Activated T-cell treated with anti-CD3 and anti-CD28 coated beads for 4 hours (primary cell): ENCODE data around the gene PPM1D.

Source experiments
- DNase-seq: peaks from one replicate; pipeline ENCODE4 v3.0.0-alpha.2; 2020

Gene PPM1D

DNA sequence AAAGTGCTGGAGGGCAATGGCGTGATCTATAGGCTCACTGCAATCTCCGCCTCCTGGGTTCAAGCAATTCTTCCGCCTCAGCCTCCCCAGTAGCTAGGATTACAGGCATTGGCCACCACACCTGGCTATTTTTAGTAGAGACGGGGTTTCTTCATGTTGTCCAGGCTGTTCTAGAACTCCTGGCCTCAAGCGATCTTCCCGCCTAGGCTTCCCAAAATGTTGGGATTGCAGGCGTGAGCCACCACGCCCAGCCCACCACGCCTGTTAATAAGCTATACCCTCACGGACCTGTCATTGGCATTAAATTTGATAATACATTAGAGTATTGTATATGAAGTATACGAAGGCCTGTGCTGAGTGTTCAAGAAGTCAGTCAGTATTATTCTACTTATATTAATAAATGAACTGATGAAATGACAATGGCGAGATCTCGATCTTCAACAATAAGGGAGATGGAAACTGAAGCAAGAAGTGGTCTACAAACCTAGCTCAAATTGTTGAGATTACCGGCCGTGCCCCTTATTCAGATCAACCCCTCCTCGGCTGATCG, 76.8 kb downstream of the PPM1D start:
- DNase-seq = no peak

DNA sequence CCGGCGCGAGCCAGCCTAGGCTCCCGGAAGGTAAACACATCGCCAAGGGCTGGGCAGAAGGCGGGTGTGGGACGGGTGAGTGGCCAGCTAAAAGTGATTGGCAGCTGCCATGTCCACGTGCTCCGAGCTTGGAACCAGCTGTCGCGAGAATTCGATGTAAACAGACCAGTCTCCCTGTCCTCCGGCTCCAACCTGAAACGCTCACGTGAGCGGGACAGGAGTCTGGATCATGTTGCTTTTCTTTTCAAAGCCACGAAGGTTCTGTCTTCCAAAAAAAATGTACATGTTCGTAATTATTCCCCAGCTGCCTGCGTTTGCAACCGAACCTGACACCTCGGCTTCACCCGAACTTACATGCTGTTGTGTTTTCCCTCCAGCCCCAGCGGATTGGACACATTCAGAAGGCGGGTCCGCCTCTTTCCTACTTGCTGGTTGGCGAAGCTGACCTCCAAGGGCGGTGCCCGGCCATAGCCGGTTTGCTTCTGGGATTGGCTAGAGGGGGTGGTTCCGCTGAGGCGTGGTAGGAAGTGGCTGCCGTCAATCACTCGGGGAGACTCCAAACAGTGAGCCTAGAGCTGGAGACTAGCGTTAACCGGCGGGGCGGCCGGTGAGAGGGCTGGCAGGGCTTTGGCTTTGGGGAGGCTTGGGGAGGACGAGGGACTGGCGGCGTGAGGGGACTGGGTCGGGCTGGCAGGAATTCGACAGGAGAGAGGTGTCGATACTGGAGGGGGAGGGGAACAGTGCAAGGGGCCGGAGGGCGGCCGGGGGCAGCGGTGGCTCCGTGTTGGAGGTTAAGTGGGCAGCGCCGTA, 77.5 kb downstream of the PPM1D start, which contains the start of gene BCAS3:
Gene BCAS3 (plus strand): TSS at position 544 of the 810 bp plus-strand sequence.
- DNase-seq = peak; percentile 92

DNA sequence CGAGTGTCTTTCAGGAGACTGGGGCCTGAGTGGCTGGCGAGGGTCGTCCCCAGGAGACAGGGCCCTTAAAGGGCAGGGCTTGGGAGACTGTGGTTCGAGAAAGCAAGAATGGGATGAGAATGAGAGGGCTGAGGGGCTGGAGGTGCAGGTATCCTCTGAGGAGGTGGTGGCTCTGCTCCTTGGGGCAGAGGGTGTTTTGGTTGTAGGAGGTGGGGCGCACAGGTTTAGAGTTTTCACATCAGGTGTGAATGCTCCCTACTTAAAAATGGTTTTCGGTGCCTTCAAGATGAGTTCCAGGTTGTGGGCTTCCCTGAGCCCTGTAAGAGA, 78.1 kb downstream of the PPM1D start:
- DNase-seq = no peak

DNA sequence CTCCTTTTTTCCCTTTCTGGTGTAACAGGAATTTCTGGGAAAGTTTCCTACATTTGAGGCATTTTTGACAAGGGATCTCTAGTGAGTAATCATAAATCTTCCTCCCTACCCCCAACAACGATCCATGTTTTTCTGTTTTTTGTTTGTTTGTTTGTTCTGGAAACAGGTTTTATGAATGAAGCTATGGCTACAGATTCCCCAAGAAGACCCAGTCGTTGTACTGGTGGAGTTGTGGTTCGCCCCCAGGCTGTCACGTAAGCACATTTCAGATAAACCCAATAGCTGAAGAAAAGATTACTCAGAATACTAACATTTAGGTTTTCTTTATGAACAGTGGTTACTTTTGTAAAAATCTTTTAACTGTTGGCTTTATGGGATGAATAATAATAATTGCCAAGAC, 79.3 kb downstream of the PPM1D start:
- DNase-seq = no peak

DNA sequence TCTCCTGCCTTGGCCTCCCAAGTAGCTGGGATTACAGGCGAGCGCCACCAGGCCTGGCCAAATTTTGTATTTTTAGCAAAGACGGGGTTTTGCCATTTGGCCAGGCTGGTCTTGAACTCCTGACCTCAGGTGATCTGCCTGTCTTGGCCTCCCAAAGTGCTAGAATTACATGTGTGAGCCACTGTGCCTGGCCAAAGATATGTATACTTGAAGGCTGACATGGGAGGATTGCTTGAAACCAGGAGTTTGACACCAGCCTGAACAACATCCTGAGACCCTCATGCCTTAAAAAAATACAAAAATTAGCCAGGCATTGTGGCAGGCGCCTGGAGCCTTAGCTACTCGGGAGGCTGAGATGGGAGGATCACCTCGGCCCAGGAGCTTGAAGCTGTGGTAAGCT, 80.8 kb downstream of the PPM1D start:
- no peak for DNase-seq

- no peak for DNase-seq
Observed at GRCh38 chr17:60685437-60685836, 85.4 kb downstream of the PPM1D start.

GRCh38 chr17:60695960-60696359, 96.0 kb downstream of the PPM1D start:
- no peak for DNase-seq

DNA sequence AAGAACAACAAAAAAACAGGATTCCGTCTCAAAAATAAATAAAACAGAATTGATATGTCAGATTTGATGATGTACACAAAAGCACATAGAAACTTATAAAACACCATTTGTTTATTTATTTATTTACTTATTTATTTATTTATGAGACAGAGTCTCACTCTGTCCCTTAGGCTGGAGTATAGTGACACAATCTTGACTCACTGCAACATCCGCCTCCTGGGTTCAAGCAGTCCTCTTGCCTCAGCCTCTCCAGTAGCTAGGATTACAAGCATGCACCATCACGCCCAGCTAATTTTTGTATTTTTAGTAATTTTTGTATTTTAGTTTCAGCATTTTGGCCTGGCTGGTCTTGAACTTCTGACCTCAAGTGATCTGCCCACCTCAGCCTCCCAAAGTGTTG, 99.1 kb downstream of the PPM1D start:
- DNase-seq = no peak

DNA sequence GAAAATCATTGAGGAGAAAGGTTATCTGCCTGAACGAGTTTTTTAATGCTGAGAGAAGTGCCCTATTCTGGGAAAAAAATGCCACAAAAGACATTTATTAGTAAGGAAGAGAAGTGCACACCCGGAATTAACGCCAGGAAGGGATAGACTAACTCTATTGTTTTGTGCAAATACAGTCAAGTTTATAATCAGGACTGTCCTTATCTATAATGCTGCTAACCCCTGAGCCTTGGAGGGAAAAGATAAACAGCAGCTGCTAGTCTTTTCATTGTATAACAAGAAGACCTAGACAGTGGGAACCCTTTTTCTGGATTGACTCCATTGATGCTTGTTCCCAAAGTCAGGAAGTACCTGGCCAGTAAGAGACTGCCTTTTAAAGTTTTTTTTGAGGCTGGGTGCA, 104.2 kb downstream of the PPM1D start:
- no peak for DNase-seq

GRCh38 chr17:60712675-60713074, 112.7 kb downstream of the PPM1D start:
- no peak for DNase-seq

DNA sequence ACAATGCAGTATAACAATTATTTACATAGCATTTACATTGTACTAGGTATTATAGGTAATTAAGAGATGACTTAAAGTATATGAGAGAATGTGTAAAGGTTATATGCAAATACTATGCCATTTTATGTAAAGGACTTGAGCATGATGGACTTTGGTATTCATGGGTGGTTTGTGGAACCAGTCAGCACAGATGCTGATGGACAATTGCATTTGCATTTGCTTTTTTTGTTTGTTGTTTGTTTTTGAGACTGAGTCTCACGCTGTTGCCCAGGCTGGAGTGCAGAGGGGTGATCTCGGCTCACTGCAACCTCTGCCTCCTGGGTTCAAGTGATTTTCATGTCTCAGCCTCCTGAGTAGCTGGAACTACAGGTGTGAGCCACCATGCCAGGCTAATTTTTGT, 113.6 kb downstream of the PPM1D start:
- no peak for DNase-seq
